ENCODE measurements around the gene OOSP1. TPM values are rescaled to one million over a fixed set of nuclear protein-coding genes. Genes with fewer than 3 reads are reported as not detected.
"Not testable (repeated sequence)": the region's sequence is repeated elsewhere in the genome, so short reads cannot be mapped to it uniquely, and the experiment has no call there.

OOSP1 gene
- total and polyA plus RNA-seq, 7 donors, result not detected

GRCh38 chr11:59899532-59899931 is 38.7 kb upstream of the OOSP1 start:
- H3K27ac ChIP-seq, result no peak overlapping the region
- intact Hi-C loops (cut with DNase I), result no loop called here
- H3K4me3 ChIP-seq, result no peak overlapping the region
- no peaks in the 10 kb centered on the region for H3K9me3 ChIP-seq
- TF ChIP-seq POLR2A (IDR thresholded peaks at IDR 0.05), result no peak
- TF ChIP-seq, protein P1, sequence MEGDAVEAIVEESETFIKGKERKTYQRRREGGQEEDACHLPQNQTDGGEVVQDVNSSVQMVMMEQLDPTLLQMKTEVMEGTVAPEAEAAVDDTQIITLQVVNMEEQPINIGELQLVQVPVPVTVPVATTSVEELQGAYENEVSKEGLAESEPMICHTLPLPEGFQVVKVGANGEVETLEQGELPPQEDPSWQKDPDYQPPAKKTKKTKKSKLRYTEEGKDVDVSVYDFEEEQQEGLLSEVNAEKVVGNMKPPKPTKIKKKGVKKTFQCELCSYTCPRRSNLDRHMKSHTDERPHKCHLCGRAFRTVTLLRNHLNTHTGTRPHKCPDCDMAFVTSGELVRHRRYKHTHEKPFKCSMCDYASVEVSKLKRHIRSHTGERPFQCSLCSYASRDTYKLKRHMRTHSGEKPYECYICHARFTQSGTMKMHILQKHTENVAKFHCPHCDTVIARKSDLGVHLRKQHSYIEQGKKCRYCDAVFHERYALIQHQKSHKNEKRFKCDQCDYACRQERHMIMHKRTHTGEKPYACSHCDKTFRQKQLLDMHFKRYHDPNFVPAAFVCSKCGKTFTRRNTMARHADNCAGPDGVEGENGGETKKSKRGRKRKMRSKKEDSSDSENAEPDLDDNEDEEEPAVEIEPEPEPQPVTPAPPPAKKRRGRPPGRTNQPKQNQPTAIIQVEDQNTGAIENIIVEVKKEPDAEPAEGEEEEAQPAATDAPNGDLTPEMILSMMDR (IDR thresholded peaks at IDR 0.05), result no peak
- no peak for TF ChIP-seq EP300 (IDR thresholded peaks at IDR 0.05)
- TF ChIP-seq POLR2AphosphoS5 (IDR thresholded peaks at IDR 0.05), result no peak
- WGBS, 2 donors, result 83 to 90% methylated on average over 11 of the region's 11 CpGs
- DNase-seq, result no peak
- H3K36me3 ChIP-seq, result no peaks in the 10 kb centered on the region
- no peaks in the 10 kb centered on the region for H3K4me1 ChIP-seq
- no peaks in the 10 kb centered on the region for H3K27me3 ChIP-seq

GRCh38 chr11:59900366-59901126 is 37.7 kb upstream of the OOSP1 start:
- DNase-seq, result no peak
- H3K9me3 ChIP-seq, result no peaks in the 10 kb centered on the region
- no peaks in the 10 kb centered on the region for H3K4me1 ChIP-seq
- intact Hi-C loops (cut with DNase I), result no loop called here
- H3K4me3 ChIP-seq, result no peak overlapping the region
- H3K27me3 ChIP-seq, result no peaks in the 10 kb centered on the region
- 73 to 78% methylated on average over 6 of the region's 6 CpGs for WGBS, 2 donors
- no peaks in the 10 kb centered on the region for H3K36me3 ChIP-seq
- TF ChIP-seq EP300 (IDR thresholded peaks at IDR 0.05), result no peak
- H3K27ac ChIP-seq, result no peak overlapping the region

GRCh38 chr11:59901306-59901705 is 36.9 kb upstream of the OOSP1 start:
- Histone ChIP-seq H3K4me3 (no peak overlapping the region), H3K27me3 (no peaks in the 10 kb centered on the region), H3K9me3 (no peaks in the 10 kb centered on the region), H3K27ac (no peak overlapping the region), H3K36me3 (no peaks in the 10 kb centered on the region), H3K4me1 (no peaks in the 10 kb centered on the region)
- no peak for TF ChIP-seq POLR2AphosphoS5 (IDR thresholded peaks at IDR 0.05)
- no peak for TF ChIP-seq EP300 (IDR thresholded peaks at IDR 0.05)
- TF ChIP-seq, protein P1 (IDR thresholded peaks at IDR 0.05), result no peak
- no peak for TF ChIP-seq POLR2A (IDR thresholded peaks at IDR 0.05)
- 6 to 55% methylated on average over 1 of the region's 1 CpG for WGBS, 2 donors
- no peak for DNase-seq
- intact Hi-C loops (cut with DNase I), result no loop called here

- WGBS, 2 donors, result 87 to 97% methylated on average over 2 of the region's 2 CpGs
- H3K9me3 ChIP-seq; DNase-seq; intact Hi-C loops (cut with DNase I); H3K4me1 ChIP-seq; H3K27ac ChIP-seq; H3K27me3 ChIP-seq; H3K4me3 ChIP-seq; H3K36me3 ChIP-seq: not testable (repeated sequence)
Observed at GRCh38 chr11:59903569-59903968, 34.7 kb upstream of the OOSP1 start.

DNA sequence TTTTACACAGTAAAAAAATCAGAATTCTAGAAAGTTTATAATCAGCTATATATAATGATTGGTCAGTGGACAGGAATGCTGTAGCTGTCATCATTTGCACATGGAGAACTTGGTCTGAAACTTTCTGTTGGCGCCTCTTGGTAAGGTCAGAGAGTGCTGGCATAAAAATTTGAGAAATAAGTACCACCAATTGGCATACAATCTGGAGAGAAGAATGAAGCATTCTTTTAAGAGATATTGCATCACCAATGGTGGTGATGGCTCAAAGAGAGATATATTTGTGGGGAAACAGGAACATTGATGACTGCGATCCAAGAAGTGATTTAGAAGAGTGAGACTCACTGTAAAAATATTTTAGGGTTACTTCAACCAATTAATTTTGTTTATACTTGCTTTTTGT is 19.8 kb upstream of the OOSP1 start:
- Histone ChIP-seq H3K4me1 (no peaks in the 10 kb centered on the region), H3K9me3 (peaks cover 0 to 12% (median 9%) of the 10 kb centered on the region in 4 donors), H3K27ac (no peak overlapping the region), H3K4me3 (no peak overlapping the region), H3K27me3 (no peaks in the 10 kb centered on the region), H3K36me3 (no peaks in the 10 kb centered on the region)
- intact Hi-C loops (cut with DNase I), result loop anchor here (5.0 kb wide), 1 partner anchor 166 kb away; no protein-coding TSS in a partner anchor
- no peak for DNase-seq
- WGBS, 2 donors, result 92 to 94% methylated on average over 2 of the region's 2 CpGs
- TF ChIP-seq, protein P1 (IDR thresholded peaks at IDR 0.05), result no peak
- TF ChIP-seq POLR2A (IDR thresholded peaks at IDR 0.05) (no peak), POLR2AphosphoS5 (IDR thresholded peaks at IDR 0.05) (no peak), EP300 (IDR thresholded peaks at IDR 0.05) (no peak)
